Neural progenitor cell (in vitro differentiated cells): ENCODE measurements around the gene REC114. TPM values are rescaled to one million over a fixed set of nuclear protein-coding genes. Genes with fewer than 3 reads are reported as not detected.

ENCODE experiments used
- DNase-seq: peaks from one replicate; pipeline ENCODE4 v3.0.0-alpha.2; 2016; ENCODE audit warnings: low spot score
- H2AFZ ChIP-seq: fragments of 200-600 bp; sonication (generic); replicated peaks from 2 replicates; pipeline ENCODE4 v1.6.1; 2016; ENCODE audit warnings: antibody characterized with exemption
- H3F3A ChIP-seq: fragments of 200-600 bp; sonication (generic); 2 replicates; pipeline ENCODE4 v1.6.1; 2016; ENCODE audit warnings: antibody characterized with exemption, low read depth
- H3K27ac ChIP-seq: fragments of 200-600 bp; sonication (generic); 2 replicates; pipeline ENCODE4 v1.5.1; 2016; ENCODE audit warnings: mild to moderate bottlenecking
- H3K27me3 ChIP-seq: fragments of 200-600 bp; sonication (generic); 2 replicates; pipeline ENCODE4 v1.6.1; 2016; ENCODE audit warnings: mild to moderate bottlenecking, moderate library complexity
- H3K36me3 ChIP-seq: fragments of 200-600 bp; sonication (generic); 2 replicates; pipeline ENCODE4 v1.5.1; 2016
- H3K4me1 ChIP-seq: fragments of 200-600 bp; sonication (generic); 2 replicates; pipeline ENCODE4 v1.6.1; 2016; ENCODE audit warnings: mixed run types
- H3K4me2 ChIP-seq: fragments of 200-600 bp; sonication (generic); 2 replicates; pipeline ENCODE4 v1.6.1; 2016
- H3K4me3 ChIP-seq: fragments of 200-600 bp; sonication (generic); 2 replicates; pipeline ENCODE4 v1.5.1; 2016
- H3K79me2 ChIP-seq: fragments of 200-600 bp; sonication (generic); 2 replicates; pipeline ENCODE4 v1.6.1; 2016; ENCODE audit warnings: low read depth
- H3K9ac ChIP-seq: fragments of 200-600 bp; sonication (generic); 2 replicates; pipeline ENCODE4 v1.6.1; 2016
- H3K9me3 ChIP-seq: fragments of 200-600 bp; sonication (generic); 2 replicates; pipeline ENCODE4 v1.5.1; 2016; ENCODE audit warnings: low read depth
- H4K20me1 ChIP-seq: fragments of 200-600 bp; sonication (generic); 2 replicates; pipeline ENCODE4 v1.6.1; 2016; ENCODE audit warnings: low read depth
- H3K27ac Mint-ChIP-seq: 3 replicates; pipeline ENCODE4 v1.8.0; 2021; ENCODE audit warnings: mixed read lengths
- H3K27me3 Mint-ChIP-seq: 2 replicates; pipeline ENCODE4 v1.8.0; 2022; ENCODE audit warnings: low read depth, mild to moderate bottlenecking, inconsistent platforms, moderate library complexity, mixed read lengths; ENCODE audit not compliant: insufficient read depth
- H3K36me3 Mint-ChIP-seq: 3 replicates; pipeline ENCODE4 v1.8.0; 2021; ENCODE audit warnings: mixed read lengths
- H3K4me1 Mint-ChIP-seq: 3 replicates; pipeline ENCODE4 v1.8.0; 2021; ENCODE audit warnings: mixed read lengths
- H3K4me3 Mint-ChIP-seq: 3 replicates; pipeline ENCODE4 v1.8.0; 2021; ENCODE audit warnings: mild to moderate bottlenecking, moderate library complexity, mixed read lengths
- H3K9me3 Mint-ChIP-seq: 3 replicates; pipeline ENCODE4 v1.8.0; 2020; ENCODE audit warnings: mixed read lengths
- EZH2 ChIP-seq: fragments of 200-600 bp; sonication (generic); IDR thresholded peaks from 2 replicates; pipeline ENCODE4 v1.6.1; 2017; ENCODE audit warnings: antibody characterized with exemption, mild to moderate bottlenecking, moderate library complexity
- EZH2phosphoT487 ChIP-seq: fragments of 200-600 bp; sonication (generic); IDR thresholded peaks from 2 replicates; pipeline ENCODE4 v1.6.1; 2017; ENCODE audit warnings: antibody characterized with exemption
- total RNA-seq: library from RNA; depleted of rRNA; stranded (reverse); fragments of >200 nt; gene quantifications from 2 replicates; pipeline ENCODE4 v1.2.3, GENCODE V29; 2015; ENCODE audit warnings: low replicate concordance
- TF ChIP-seq, protein P1 (sequence below): fragments of 200-600 bp; sonication (generic); IDR thresholded peaks from 2 replicates; pipeline ENCODE4 v1.5.1; 2017; ENCODE audit warnings: antibody characterized with exemption, mild to moderate bottlenecking

REC114 gene
- total RNA-seq, 1 donor from 2014 or later = not detected

GRCh38 chr15:73564255-73564654 is 121.3 kb downstream of the REC114 start:
- peaks cover 16% of the 10 kb centered on the region for H3K4me1 Mint-ChIP-seq
- no peaks in the 10 kb centered on the region for H3K9me3 Mint-ChIP-seq
- Histone ChIP-seq H3K27me3 (no peaks in the 10 kb centered on the region), H2AFZ (no peak overlapping the region), H3K9ac (no peak overlapping the region), H3K4me2 (no peak overlapping the region), H3K36me3 (peaks cover 8% of the 10 kb centered on the region), H3K4me3 (no peak overlapping the region), H4K20me1 (peaks cover 24% of the 10 kb centered on the region), H3K79me2 (peaks cover 4% of the 10 kb centered on the region), H3F3A (no peaks in the 10 kb centered on the region), H3K4me1 (no peaks in the 10 kb centered on the region), H3K9me3 (no peaks in the 10 kb centered on the region), H3K27ac (no peak overlapping the region)
- H3K4me3 Mint-ChIP-seq = no peak overlapping the region
- TF ChIP-seq EZH2 = no peak
- TF ChIP-seq, protein P1, sequence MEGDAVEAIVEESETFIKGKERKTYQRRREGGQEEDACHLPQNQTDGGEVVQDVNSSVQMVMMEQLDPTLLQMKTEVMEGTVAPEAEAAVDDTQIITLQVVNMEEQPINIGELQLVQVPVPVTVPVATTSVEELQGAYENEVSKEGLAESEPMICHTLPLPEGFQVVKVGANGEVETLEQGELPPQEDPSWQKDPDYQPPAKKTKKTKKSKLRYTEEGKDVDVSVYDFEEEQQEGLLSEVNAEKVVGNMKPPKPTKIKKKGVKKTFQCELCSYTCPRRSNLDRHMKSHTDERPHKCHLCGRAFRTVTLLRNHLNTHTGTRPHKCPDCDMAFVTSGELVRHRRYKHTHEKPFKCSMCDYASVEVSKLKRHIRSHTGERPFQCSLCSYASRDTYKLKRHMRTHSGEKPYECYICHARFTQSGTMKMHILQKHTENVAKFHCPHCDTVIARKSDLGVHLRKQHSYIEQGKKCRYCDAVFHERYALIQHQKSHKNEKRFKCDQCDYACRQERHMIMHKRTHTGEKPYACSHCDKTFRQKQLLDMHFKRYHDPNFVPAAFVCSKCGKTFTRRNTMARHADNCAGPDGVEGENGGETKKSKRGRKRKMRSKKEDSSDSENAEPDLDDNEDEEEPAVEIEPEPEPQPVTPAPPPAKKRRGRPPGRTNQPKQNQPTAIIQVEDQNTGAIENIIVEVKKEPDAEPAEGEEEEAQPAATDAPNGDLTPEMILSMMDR = no peak
- TF ChIP-seq EZH2phosphoT487 = no peak
- H3K36me3 Mint-ChIP-seq = peaks cover 12% of the 10 kb centered on the region
- H3K27me3 Mint-ChIP-seq = peaks cover 4% of the 10 kb centered on the region
- no peak overlapping the region for H3K27ac Mint-ChIP-seq
- peak; percentile 12 for DNase-seq

GRCh38 chr15:73567020-73567419 is 124.1 kb downstream of the REC114 start:
- peaks cover 18% of the 10 kb centered on the region for H4K20me1 ChIP-seq
- Mint-ChIP-seq H3K36me3 (peaks cover 28% of the 10 kb centered on the region), H3K27me3 (peaks cover 4% of the 10 kb centered on the region), H3K27ac (no peak overlapping the region), H3K4me1 (peaks cover 26% of the 10 kb centered on the region), H3K4me3 (no peak overlapping the region), H3K9me3 (no peaks in the 10 kb centered on the region)
- H3K9me3 ChIP-seq = no peaks in the 10 kb centered on the region
- DNase-seq = no peak
- H3K27ac ChIP-seq = no peak overlapping the region
- no peaks in the 10 kb centered on the region for H3K4me1 ChIP-seq
- peaks cover 4% of the 10 kb centered on the region for H3K79me2 ChIP-seq
- peaks cover 8% of the 10 kb centered on the region for H3K36me3 ChIP-seq
- TF ChIP-seq EZH2phosphoT487 = no peak
- no peak overlapping the region for H2AFZ ChIP-seq
- no peaks in the 10 kb centered on the region for H3F3A ChIP-seq
- no peak overlapping the region for H3K9ac ChIP-seq
- H3K4me3 ChIP-seq = no peak overlapping the region
- no peak overlapping the region for H3K4me2 ChIP-seq
- no peaks in the 10 kb centered on the region for H3K27me3 ChIP-seq

- Mint-ChIP-seq H3K27ac (no peak overlapping the region), H3K36me3 (peaks cover 29% of the 10 kb centered on the region), H3K4me3 (no peak overlapping the region), H3K9me3 (no peaks in the 10 kb centered on the region), H3K4me1 (peaks cover 30% of the 10 kb centered on the region), H3K27me3 (peaks cover 4% of the 10 kb centered on the region)
- H3K4me2 ChIP-seq = no peak overlapping the region
- H3K27me3 ChIP-seq = no peaks in the 10 kb centered on the region
- peaks cover 18% of the 10 kb centered on the region for H4K20me1 ChIP-seq
- no peak overlapping the region for H3K27ac ChIP-seq
- no peak for TF ChIP-seq EZH2
- TF ChIP-seq, protein P1 = no peak
- no peak for TF ChIP-seq EZH2phosphoT487
- peaks cover under 1% of the 10 kb centered on the region for H3K36me3 ChIP-seq
- no peaks in the 10 kb centered on the region for H3K9me3 ChIP-seq
- H3K79me2 ChIP-seq = peaks cover 4% of the 10 kb centered on the region
- no peak overlapping the region for H2AFZ ChIP-seq
- H3K4me1 ChIP-seq = no peaks in the 10 kb centered on the region
- H3K4me3 ChIP-seq = no peak overlapping the region
- no peaks in the 10 kb centered on the region for H3F3A ChIP-seq
- H3K9ac ChIP-seq = no peak overlapping the region
- DNase-seq = no peak
These were observed 125.8 kb downstream of the REC114 start for GRCh38 chr15:73568564-73569280.

GRCh38 chr15:73569361-73569760 is 126.4 kb downstream of the REC114 start:
- DNase-seq = no peak
- H3K9ac ChIP-seq = no peak overlapping the region
- no peak overlapping the region for H2AFZ ChIP-seq
- H3K9me3 Mint-ChIP-seq = no peaks in the 10 kb centered on the region
- no peaks in the 10 kb centered on the region for H3K9me3 ChIP-seq
- H3K27me3 Mint-ChIP-seq = peaks cover 4% of the 10 kb centered on the region
- peaks cover 31% of the 10 kb centered on the region for H3K36me3 Mint-ChIP-seq
- no peaks in the 10 kb centered on the region for H3F3A ChIP-seq
- H3K4me1 ChIP-seq = no peaks in the 10 kb centered on the region
- H3K4me3 Mint-ChIP-seq = no peak overlapping the region
- no peaks in the 10 kb centered on the region for H3K36me3 ChIP-seq
- TF ChIP-seq EZH2 (no peak), EZH2phosphoT487 (no peak)
- TF ChIP-seq, protein P1 = no peak
- peaks cover 4% of the 10 kb centered on the region for H3K79me2 ChIP-seq
- no peak overlapping the region for H3K4me2 ChIP-seq
- H3K27ac Mint-ChIP-seq = no peak overlapping the region
- peaks cover 18% of the 10 kb centered on the region for H4K20me1 ChIP-seq
- peaks cover 25% of the 10 kb centered on the region for H3K4me1 Mint-ChIP-seq
- no peak overlapping the region for H3K27ac ChIP-seq
- no peak overlapping the region for H3K4me3 ChIP-seq
- H3K27me3 ChIP-seq = no peaks in the 10 kb centered on the region
